K562 (cell line): ENCODE data around the gene SESN3. TPM values are rescaled to one million over a fixed set of nuclear protein-coding genes. Genes with fewer than 3 reads are reported as not detected.

ENCODE experiments used
- FOSL1 ChIP-seq: fragments of 200-800 bp; sonication (Bioruptor generic); conservative IDR thresholded peaks from 2 replicates; pipeline ENCODE4 v1.6.1; 2016; ENCODE audit warnings: missing genetic modification characterization, missing compliant biosample characterization
- FOXK1 ChIP-seq: sonication (generic); formaldehyde crosslinking; IDR thresholded peaks from 2 replicates; pipeline ENCODE4 v1.8.0; 2022; ENCODE audit warnings: missing genetic modification reagents, mild to moderate bottlenecking, borderline replicate concordance
- HDGF ChIP-seq: fragments of 450-650 bp; IDR thresholded peaks from 2 replicates; pipeline ENCODE4 v1.6.1; 2016
- MCM3 ChIP-seq: fragments of 450-650 bp; IDR thresholded peaks from 2 replicates; pipeline ENCODE4 v1.6.1; 2016
- NFIC ChIP-seq: fragments of 450-650 bp; IDR thresholded peaks from 2 replicates; pipeline ENCODE4 v1.6.1; 2017; ENCODE audit warnings: mild to moderate bottlenecking, inconsistent platforms
- RFX1 ChIP-seq: fragments of 450-650 bp; IDR thresholded peaks from 2 replicates; pipeline ENCODE4 v1.6.1; 2016; ENCODE audit warnings: mild to moderate bottlenecking, moderate library complexity
- SMAD3 ChIP-seq: fragments of 450-650 bp; formaldehyde crosslinking; conservative IDR thresholded peaks from 2 replicates; pipeline ENCODE4 v1.4.0; 2020; ENCODE audit warnings: mild to moderate bottlenecking
- XRCC3 ChIP-seq: fragments of 450-650 bp; IDR thresholded peaks from 2 replicates; pipeline ENCODE4 v1.6.1; 2017; ENCODE audit warnings: mild to moderate bottlenecking, moderate library complexity
- ZBTB7A ChIP-seq: IDR thresholded peaks from 2 replicates; pipeline ENCODE4 v1.6.1; 2011; ENCODE audit warnings: low read depth, mild to moderate bottlenecking, low read length, moderate library complexity, borderline replicate concordance; ENCODE audit not compliant: control insufficient read depth
- ZNF589 ChIP-seq: fragments of 200-800 bp; sonication (Bioruptor generic); IDR thresholded peaks from 2 replicates; pipeline ENCODE4 v1.6.1; 2016; ENCODE audit warnings: low read depth, missing genetic modification characterization, missing compliant biosample characterization
- polyA plus RNA-seq, 8 experiments: library from polyadenylated mRNA; depleted of rRNA in 4 of 8; stranded (reverse) in 5 of 8; unstranded in 3 of 8; fragments of >200 nt; fragmentation: Nextera tagmentation in 2 of 8; fragmentation: Illumina TruSeq in 1 of 8; extraction: Ambion mirVana in 2 of 8; extraction: Trizol in 1 of 8; gene quantifications; 2 replicates each; pipeline versions ENCODE4 v1.2.1 to v1.2.3, GENCODE V29; 2011 to 2014; ENCODE audit warnings: inconsistent platforms in 1 of 8, missing spikeins in 1 of 8
- total RNA-seq, 7 experiments: library from RNA; depleted of rRNA in 6 of 7; stranded (reverse); fragments of >200 nt in 6 of 7; fragmentation: Illumina TruSeq in 2 of 7; extraction: Trizol in 2 of 7; gene quantifications; 2 replicates each; pipeline versions ENCODE4 v1.2.1 to v1.2.3, GENCODE V29; 2011 to 2021; ENCODE audit warnings: low replicate concordance in 1 of 7
- TF ChIP-seq, protein P1 (sequence below): sonication (generic); formaldehyde crosslinking; IDR thresholded peaks from 2 replicates; pipeline ENCODE4 v1.8.0; 2022; ENCODE audit warnings: mild to moderate bottlenecking, missing genetic modification reagents
- TF ChIP-seq, protein P2 (sequence below), 2 experiments: fragments of 450-650 bp; IDR thresholded peaks; 2 replicates each; pipeline ENCODE4 v1.6.1; 2016; ENCODE audit warnings: mild to moderate bottlenecking in 2 of 2, borderline replicate concordance in 1 of 2, low read depth in 1 of 2, moderate library complexity in 1 of 2
- TF ChIP-seq, protein P3 (sequence below): fragments of 150-350 bp; IDR thresholded peaks from 2 replicates; pipeline ENCODE4 v1.6.1; 2014; ENCODE audit warnings: low read depth, mild to moderate bottlenecking, low read length, borderline replicate concordance

Gene SESN3
- total and polyA plus RNA-seq, 9 of the 15 experiments (the other 6 are each of a cell fraction or from before 2014, with no cell fraction given): 0.44 to 2.6 (median 1.5) TPM

GRCh38 chr11:95152876-95153856, 77.8 kb downstream of the SESN3 start (continued):
- TF ChIP-seq XRCC3 (no peak), FOXK1 (CRISPR knock-in tag) (no peak), HDGF (no peak), NFIC (peak; percentile 98), ZBTB7A (no peak), RFX1 (peak; percentile 46), SMAD3 (CRISPR knock-in tag) (peak; percentile 80; the same call in 1 of the 2 replicates), FOSL1 (peak; percentile 82), MCM3 (no peak), ZNF589 (CRISPR knock-in tag) (peak; percentile 93)
- TF ChIP-seq, protein P1, sequence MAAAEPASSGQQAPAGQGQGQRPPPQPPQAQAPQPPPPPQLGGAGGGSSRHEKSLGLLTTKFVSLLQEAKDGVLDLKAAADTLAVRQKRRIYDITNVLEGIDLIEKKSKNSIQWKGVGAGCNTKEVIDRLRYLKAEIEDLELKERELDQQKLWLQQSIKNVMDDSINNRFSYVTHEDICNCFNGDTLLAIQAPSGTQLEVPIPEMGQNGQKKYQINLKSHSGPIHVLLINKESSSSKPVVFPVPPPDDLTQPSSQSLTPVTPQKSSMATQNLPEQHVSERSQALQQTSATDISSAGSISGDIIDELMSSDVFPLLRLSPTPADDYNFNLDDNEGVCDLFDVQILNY: no peak
- TF ChIP-seq, protein P2, sequence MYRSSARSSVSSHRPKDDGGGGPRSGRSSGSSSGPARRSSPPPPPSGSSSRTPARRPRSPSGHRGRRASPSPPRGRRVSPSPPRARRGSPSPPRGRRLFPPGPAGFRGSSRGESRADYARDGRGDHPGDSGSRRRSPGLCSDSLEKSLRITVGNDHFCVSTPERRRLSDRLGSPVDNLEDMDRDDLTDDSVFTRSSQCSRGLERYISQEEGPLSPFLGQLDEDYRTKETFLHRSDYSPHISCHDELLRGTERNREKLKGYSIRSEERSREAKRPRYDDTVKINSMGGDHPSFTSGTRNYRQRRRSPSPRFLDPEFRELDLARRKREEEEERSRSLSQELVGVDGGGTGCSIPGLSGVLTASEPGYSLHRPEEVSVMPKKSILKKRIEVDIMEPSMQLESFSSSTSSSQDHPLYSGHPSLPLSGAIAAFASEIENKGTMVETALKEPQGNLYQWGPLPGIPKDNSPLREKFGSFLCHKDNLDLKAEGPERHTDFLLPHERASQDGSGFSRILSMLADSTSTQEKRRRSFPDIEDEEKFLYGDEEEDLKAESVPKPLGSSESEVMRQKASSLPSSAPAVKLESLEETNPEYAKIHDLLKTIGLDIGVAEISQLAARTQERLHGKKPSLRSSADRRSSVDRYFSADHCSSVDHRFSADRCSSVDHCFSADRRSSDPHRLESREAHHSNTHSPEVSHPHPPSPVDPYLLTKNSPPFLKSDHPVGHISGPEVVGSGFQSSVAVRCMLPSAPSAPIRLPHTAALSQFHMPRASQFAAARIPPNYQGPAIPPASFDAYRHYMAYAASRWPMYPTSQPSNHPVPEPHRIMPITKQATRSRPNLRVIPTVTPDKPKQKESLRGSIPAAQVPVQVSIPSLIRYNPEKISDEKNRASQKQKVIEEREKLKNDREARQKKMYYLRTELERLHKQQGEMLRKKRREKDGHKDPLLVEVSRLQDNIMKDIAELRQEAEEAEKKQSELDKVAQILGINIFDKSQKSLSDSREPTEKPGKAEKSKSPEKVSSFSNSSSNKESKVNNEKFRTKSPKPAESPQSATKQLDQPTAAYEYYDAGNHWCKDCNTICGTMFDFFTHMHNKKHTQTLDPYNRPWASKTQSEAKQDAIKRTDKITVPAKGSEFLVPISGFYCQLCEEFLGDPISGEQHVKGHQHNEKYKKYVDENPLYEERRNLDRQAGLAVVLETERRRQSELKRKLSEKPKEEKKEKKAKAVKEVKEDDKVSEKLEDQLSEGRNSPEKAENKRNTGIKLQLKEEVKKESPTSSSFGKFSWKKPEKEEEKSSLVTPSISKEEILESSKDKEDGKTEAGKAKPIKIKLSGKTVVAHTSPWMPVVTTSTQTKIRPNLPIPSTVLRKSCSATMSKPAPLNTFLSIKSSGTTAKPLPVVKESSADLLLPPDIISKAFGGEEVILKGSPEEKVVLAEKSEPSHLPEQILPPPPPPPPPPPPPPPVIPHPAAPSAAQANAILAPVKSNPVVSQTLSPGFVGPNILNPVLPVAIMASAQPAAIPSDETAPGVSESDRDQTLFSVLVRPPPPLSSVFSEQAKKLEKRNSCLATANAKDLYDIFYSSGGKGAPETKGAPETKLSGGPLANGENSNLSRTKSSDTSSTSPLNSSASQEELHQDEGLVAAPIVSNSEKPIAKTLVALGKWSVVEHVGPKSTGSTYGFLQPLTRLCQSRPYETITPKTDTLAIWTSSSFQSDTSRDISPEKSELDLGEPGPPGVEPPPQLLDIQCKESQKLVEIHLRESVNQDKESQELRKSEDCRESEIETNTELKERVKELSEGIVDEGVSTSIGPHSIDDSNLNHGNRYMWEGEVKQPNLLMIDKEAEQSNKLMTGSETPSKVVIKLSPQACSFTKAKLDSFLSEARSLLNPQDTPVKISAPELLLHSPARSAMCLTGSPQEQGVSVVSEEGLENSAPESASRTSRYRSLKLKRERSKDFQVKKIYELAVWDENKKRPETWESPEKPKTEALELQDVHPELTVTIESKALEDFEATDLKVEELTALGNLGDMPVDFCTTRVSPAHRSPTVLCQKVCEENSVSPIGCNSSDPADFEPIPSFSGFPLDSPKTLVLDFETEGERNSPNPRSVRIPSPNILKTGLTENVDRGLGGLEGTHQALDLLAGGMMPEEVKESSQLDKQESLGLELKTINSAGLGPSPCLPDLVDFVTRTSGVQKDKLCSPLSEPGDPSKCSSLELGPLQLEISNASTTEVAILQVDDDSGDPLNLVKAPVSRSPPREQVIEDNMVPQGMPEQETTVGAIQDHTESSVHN (IDR thresholded peaks at IDR 0.05; ENCODE audit: borderline replicate concordance in 1 of 2, low read depth in 1 of 2): peak in 1 of 2 experiments; percentile 68; a peak in 2 of 4 replicates
- TF ChIP-seq, protein P3, sequence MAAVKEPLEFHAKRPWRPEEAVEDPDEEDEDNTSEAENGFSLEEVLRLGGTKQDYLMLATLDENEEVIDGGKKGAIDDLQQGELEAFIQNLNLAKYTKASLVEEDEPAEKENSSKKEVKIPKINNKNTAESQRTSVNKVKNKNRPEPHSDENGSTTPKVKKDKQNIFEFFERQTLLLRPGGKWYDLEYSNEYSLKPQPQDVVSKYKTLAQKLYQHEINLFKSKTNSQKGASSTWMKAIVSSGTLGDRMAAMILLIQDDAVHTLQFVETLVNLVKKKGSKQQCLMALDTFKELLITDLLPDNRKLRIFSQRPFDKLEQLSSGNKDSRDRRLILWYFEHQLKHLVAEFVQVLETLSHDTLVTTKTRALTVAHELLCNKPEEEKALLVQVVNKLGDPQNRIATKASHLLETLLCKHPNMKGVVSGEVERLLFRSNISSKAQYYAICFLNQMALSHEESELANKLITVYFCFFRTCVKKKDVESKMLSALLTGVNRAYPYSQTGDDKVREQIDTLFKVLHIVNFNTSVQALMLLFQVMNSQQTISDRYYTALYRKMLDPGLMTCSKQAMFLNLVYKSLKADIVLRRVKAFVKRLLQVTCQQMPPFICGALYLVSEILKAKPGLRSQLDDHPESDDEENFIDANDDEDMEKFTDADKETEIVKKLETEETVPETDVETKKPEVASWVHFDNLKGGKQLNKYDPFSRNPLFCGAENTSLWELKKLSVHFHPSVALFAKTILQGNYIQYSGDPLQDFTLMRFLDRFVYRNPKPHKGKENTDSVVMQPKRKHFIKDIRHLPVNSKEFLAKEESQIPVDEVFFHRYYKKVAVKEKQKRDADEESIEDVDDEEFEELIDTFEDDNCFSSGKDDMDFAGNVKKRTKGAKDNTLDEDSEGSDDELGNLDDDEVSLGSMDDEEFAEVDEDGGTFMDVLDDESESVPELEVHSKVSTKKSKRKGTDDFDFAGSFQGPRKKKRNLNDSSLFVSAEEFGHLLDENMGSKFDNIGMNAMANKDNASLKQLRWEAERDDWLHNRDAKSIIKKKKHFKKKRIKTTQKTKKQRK: no peak
